WERI-Rb-1 (cell line): Measurements from ENCODE around the gene IDI1.

Experiments used
- DNase-seq: peaks from one replicate; pipeline ENCODE4 v3.0.0-alpha.2; 2020
- H3K27ac ChIP-seq: fragments of 250-450 bp; sonication (Bioruptor Pico); 2 replicates; pipeline ENCODE4 v1.5.1; 2020; ENCODE audit warnings: mild to moderate bottlenecking, moderate library complexity
- H3K27me3 ChIP-seq: fragments of 250-450 bp; sonication (Bioruptor Pico); 2 replicates; pipeline ENCODE4 v1.5.1; 2021; ENCODE audit warnings: mild to moderate bottlenecking, low read depth, moderate library complexity; ENCODE audit not compliant: insufficient read depth, severe bottlenecking
- H3K36me3 ChIP-seq: fragments of 250-450 bp; sonication (Bioruptor Pico); 2 replicates; pipeline ENCODE4 v1.5.1; 2020; ENCODE audit warnings: mild to moderate bottlenecking, moderate library complexity
- H3K4me3 ChIP-seq: 2 replicates; pipeline ENCODE4 v1.5.1; 2011; ENCODE audit warnings: low read depth, mild to moderate bottlenecking, control low read depth, low read length
- H3K9me3 ChIP-seq: fragments of 250-450 bp; sonication (Bioruptor Pico); 2 replicates; pipeline ENCODE4 v1.5.1; 2021; ENCODE audit warnings: mild to moderate bottlenecking, moderate library complexity; ENCODE audit not compliant: severe bottlenecking
- CTCF ChIP-seq: IDR thresholded peaks from 2 replicates; pipeline ENCODE4 v1.5.1; 2011; ENCODE audit warnings: low read depth, mild to moderate bottlenecking, control low read depth, inconsistent platforms, low read length

The IDI1 gene

GRCh38 chr10:1007583-1007982 is 41.3 kb downstream of the IDI1 start:
- no peaks in the 10 kb centered on the region for H3K27me3 ChIP-seq
- H3K27ac ChIP-seq = no peak overlapping the region
- no peaks in the 10 kb centered on the region for H3K9me3 ChIP-seq
- peaks cover 18% of the 10 kb centered on the region for H3K36me3 ChIP-seq
- H3K4me3 ChIP-seq = no peak overlapping the region
- TF ChIP-seq CTCF = no peak
- DNase-seq = no peak

GRCh38 chr10:1006573-1006972 is 42.3 kb downstream of the IDI1 start:
- no peak overlapping the region for H3K27ac ChIP-seq
- H3K9me3 ChIP-seq = no peaks in the 10 kb centered on the region
- no peak for TF ChIP-seq CTCF
- H3K4me3 ChIP-seq = no peak overlapping the region
- peaks cover 17% of the 10 kb centered on the region for H3K36me3 ChIP-seq
- no peak for DNase-seq
- no peaks in the 10 kb centered on the region for H3K27me3 ChIP-seq

- Histone ChIP-seq H3K27me3 (no peaks in the 10 kb centered on the region), H3K4me3 (no peak overlapping the region), H3K9me3 (no peaks in the 10 kb centered on the region), H3K36me3 (peaks cover 34% of the 10 kb centered on the region), H3K27ac (no peak overlapping the region)
- DNase-seq = no peak
- no peak for TF ChIP-seq CTCF
Observed at GRCh38 chr10:1003884-1004670, 44.8 kb downstream of the IDI1 start.

GRCh38 chr10:1002425-1003006 is 46.4 kb downstream of the IDI1 start:
- no peaks in the 10 kb centered on the region for H3K9me3 ChIP-seq
- DNase-seq = no peak
- no peak for TF ChIP-seq CTCF
- no peak overlapping the region for H3K4me3 ChIP-seq
- no peaks in the 10 kb centered on the region for H3K27me3 ChIP-seq
- H3K36me3 ChIP-seq = peaks cover 34% of the 10 kb centered on the region
- H3K27ac ChIP-seq = no peak overlapping the region

- peaks cover 24% of the 10 kb centered on the region for H3K36me3 ChIP-seq
Observed at GRCh38 chr10:997266-998022, 51.5 kb downstream of the IDI1 start.

More at GRCh38 chr10:997266-998022, 51.5 kb downstream of the IDI1 start:
- Histone ChIP-seq H3K27ac (no peak overlapping the region), H3K27me3 (no peaks in the 10 kb centered on the region), H3K9me3 (no peaks in the 10 kb centered on the region), H3K4me3 (no peak overlapping the region)
- no peak for TF ChIP-seq CTCF
- DNase-seq = no peak
